ENCODE results near the gene MCM3AP.

MCM3AP gene

DNA sequence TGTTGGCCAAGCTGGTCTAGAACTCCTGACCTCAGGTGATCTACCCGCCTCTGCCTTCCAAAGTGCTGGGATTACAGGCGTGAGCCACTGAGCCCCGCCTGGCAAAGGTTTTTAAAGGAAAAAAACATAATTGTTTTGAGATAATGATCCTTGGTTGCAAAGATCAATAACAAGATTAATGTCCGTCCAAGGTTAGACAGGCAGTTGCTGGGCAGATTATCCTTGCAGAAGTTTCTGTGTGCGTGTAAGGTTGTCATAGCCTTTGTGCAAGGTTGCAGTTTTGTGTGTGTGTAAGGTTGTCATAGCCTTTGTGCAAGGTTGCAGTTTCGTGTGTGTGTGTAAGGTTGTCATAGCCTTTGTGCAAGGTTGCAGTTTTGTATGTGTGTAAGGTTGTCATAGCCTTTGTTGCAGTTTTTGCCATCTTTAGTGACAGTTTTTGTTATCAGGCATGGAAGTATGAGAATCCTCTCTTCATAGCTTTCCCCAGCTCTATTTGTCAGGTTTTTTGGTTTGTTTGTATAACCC, 4.3 kb upstream of the MCM3AP start:
- H3K36me3 ChIP-seq (replicated peaks in 1 of 2; ENCODE audit: control insufficient read depth in 2 of 2, insufficient read depth in 2 of 2, low read length in 2 of 2): peaks cover 10 to 32% of the 10 kb centered on the region in 2 donors
- H3K4me1 ChIP-seq (ENCODE audit: control insufficient read depth in 2 of 2, insufficient read depth in 1 of 2, low read depth in 1 of 2, low read length in 2 of 2): peaks cover 0 to 5% of the 10 kb centered on the region in 2 donors
- no peak overlapping the region for H3K23ac ChIP-seq (ENCODE audit: low read depth, low read length, poor library complexity)
- H3K18ac ChIP-seq (ENCODE audit: low read length): no peak overlapping the region
- H4K91ac ChIP-seq (ENCODE audit: low read depth, low read length, poor library complexity): no peak overlapping the region
- DNase-seq (ENCODE audit: low spot score): no peak
- H2BK5ac ChIP-seq (ENCODE audit: low read length): no peak overlapping the region
- H3K4me3 ChIP-seq (ENCODE audit: low read length in 2 of 2): no peak overlapping the region
- no peak overlapping the region for H4K8ac ChIP-seq (ENCODE audit: low read depth, low read length)
- H3K27ac ChIP-seq (replicated peaks; ENCODE audit: low read length): no peak overlapping the region
- no peak overlapping the region for H3K14ac ChIP-seq (ENCODE audit: low read length)
- H2BK12ac ChIP-seq (ENCODE audit: low read length): no peak overlapping the region
- no peak overlapping the region for H2BK15ac ChIP-seq (ENCODE audit: low read length)
- H3K4ac ChIP-seq (ENCODE audit: low read length): no peak overlapping the region
- no peak overlapping the region for H3K4me2 ChIP-seq (ENCODE audit: insufficient read depth, low read length, poor library complexity, severe bottlenecking)
- no peak overlapping the region for H2AK5ac ChIP-seq (ENCODE audit: low read depth, low read length)
- H2AFZ ChIP-seq (ENCODE audit: low read length): no peak overlapping the region
- no peaks in the 10 kb centered on the region for H3K27me3 ChIP-seq (ENCODE audit: control insufficient read depth in 3 of 3, insufficient read depth in 3 of 3, low read depth in 1 of 3, low read length in 3 of 3)
- H3K79me1 ChIP-seq (ENCODE audit: low read depth, low read length): no peaks in the 10 kb centered on the region
- no CpG with 5 or more reads among the region's 6 CpGs for WGBS, 2 donors (ENCODE audit: extremely low coverage in 2 of 2, insufficient read length in 2 of 2, insufficient replicate concordance in 1 of 2)
- peaks cover 2 to 17% of the 10 kb centered on the region in 2 donors for H3K9me3 ChIP-seq (replicated peaks in 1 of 2; ENCODE audit: control insufficient read depth in 2 of 2, insufficient read depth in 1 of 2, low read depth in 1 of 2, low read length in 2 of 2)
- H2BK120ac ChIP-seq (ENCODE audit: low read depth, low read length): no peak overlapping the region
- H3K9ac ChIP-seq (ENCODE audit: low read depth, low read length, poor library complexity): no peak overlapping the region

DNA sequence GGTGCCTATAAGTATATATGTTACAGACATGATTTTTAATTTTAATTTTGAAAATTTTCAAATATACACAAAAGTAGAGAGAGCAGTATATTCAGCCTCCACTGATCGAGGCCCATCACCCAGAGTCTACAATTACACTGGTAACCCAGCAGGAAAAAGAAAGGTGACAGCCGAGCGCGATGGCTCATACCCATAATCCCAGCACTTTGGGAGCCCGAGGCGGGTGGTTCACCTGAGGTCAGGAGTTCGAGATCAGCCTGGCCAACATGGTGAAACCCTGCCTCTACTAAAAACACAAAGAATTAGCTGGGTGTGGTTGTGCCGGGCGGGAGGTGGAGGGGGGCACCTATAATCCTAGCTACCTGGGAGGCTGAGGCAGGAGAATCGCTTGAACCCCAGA, 2.1 kb upstream of the MCM3AP start:
- Histone ChIP-seq H3K4me3 (ENCODE audit: low read length in 2 of 2) (peak overlapping the region in 1 of 2 donors; percentile 87), H3K9me3 (replicated peaks in 1 of 2; ENCODE audit: control insufficient read depth in 2 of 2, insufficient read depth in 1 of 2, low read depth in 1 of 2, low read length in 2 of 2) (peaks cover 7 to 27% of the 10 kb centered on the region in 2 donors), H4K8ac (ENCODE audit: low read depth, low read length) (no peak overlapping the region), H3K23ac (ENCODE audit: low read depth, low read length, poor library complexity) (no peak overlapping the region), H3K18ac (ENCODE audit: low read length) (no peak overlapping the region), H3K27ac (replicated peaks; ENCODE audit: low read length) (no peak overlapping the region), H3K4me2 (ENCODE audit: insufficient read depth, low read length, poor library complexity, severe bottlenecking) (peak overlapping the region; percentile 11), H3K4me1 (ENCODE audit: control insufficient read depth in 2 of 2, insufficient read depth in 1 of 2, low read depth in 1 of 2, low read length in 2 of 2) (peaks cover 3 to 5% of the 10 kb centered on the region in 2 donors), H4K91ac (ENCODE audit: low read depth, low read length, poor library complexity) (no peak overlapping the region), H2BK12ac (ENCODE audit: low read length) (no peak overlapping the region), H3K4ac (ENCODE audit: low read length) (no peak overlapping the region), H2AK5ac (ENCODE audit: low read depth, low read length) (no peak overlapping the region), H2BK15ac (ENCODE audit: low read length) (no peak overlapping the region), H3K14ac (ENCODE audit: low read length) (no peak overlapping the region), H2BK120ac (ENCODE audit: low read depth, low read length) (no peak overlapping the region), H2BK5ac (ENCODE audit: low read length) (no peak overlapping the region), H3K27me3 (ENCODE audit: control insufficient read depth in 3 of 3, insufficient read depth in 3 of 3, low read depth in 1 of 3, low read length in 3 of 3) (peaks cover 0 to 2% (median 0%) of the 10 kb centered on the region in 3 experiments), H3K36me3 (replicated peaks in 1 of 2; ENCODE audit: control insufficient read depth in 2 of 2, insufficient read depth in 2 of 2, low read length in 2 of 2) (peaks cover 22 to 51% of the 10 kb centered on the region in 2 donors), H3K9ac (ENCODE audit: low read depth, low read length, poor library complexity) (no peak overlapping the region), H3K79me1 (ENCODE audit: low read depth, low read length) (peaks cover 3% of the 10 kb centered on the region), H2AFZ (ENCODE audit: low read length) (no peak overlapping the region)
- no CpG with 5 or more reads among the region's 10 CpGs for WGBS, 2 donors (ENCODE audit: extremely low coverage in 2 of 2, insufficient read length in 2 of 2, insufficient replicate concordance in 1 of 2)
- no peak for DNase-seq (ENCODE audit: low spot score)

DNA sequence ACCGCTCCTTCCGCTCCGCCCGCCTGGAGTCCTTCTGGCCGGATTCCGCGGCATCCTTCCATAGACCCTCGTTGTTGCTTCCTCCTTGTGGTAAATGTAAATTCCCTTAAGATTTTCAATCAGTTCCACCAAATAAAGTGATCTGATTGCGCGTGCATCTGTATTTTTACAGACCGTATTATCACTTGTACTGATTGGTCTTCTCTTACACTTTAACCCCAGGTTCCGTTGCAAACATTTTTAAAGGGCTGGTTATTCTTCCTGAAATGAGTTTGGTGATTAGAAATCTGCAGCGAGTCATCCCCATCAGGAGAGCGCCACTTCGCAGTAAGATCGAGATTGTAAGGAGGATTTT, 1.2 kb upstream of the MCM3AP start:
- Histone ChIP-seq H3K9ac (ENCODE audit: low read depth, low read length, poor library complexity) (no peak overlapping the region), H3K4me2 (ENCODE audit: insufficient read depth, low read length, poor library complexity, severe bottlenecking) (peak overlapping the region; percentile 46), H2BK12ac (ENCODE audit: low read length) (no peak overlapping the region), H2BK120ac (ENCODE audit: low read depth, low read length) (no peak overlapping the region), H3K27ac (replicated peaks; ENCODE audit: low read length) (peak overlapping the region; percentile 96), H3K4ac (ENCODE audit: low read length) (no peak overlapping the region), H3K27me3 (ENCODE audit: control insufficient read depth in 3 of 3, insufficient read depth in 3 of 3, low read depth in 1 of 3, low read length in 3 of 3) (peaks cover 0 to 2% (median 0%) of the 10 kb centered on the region in 3 experiments), H2AFZ (ENCODE audit: low read length) (peak overlapping the region; percentile 93), H3K4me3 (ENCODE audit: low read length in 2 of 2) (peak overlapping the region; percentile 87 to 91), H3K23ac (ENCODE audit: low read depth, low read length, poor library complexity) (peak overlapping the region; percentile 99), H3K36me3 (replicated peaks in 1 of 2; ENCODE audit: control insufficient read depth in 2 of 2, insufficient read depth in 2 of 2, low read length in 2 of 2) (peaks cover 20 to 52% of the 10 kb centered on the region in 2 donors), H3K4me1 (ENCODE audit: control insufficient read depth in 2 of 2, insufficient read depth in 1 of 2, low read depth in 1 of 2, low read length in 2 of 2) (peaks cover 3 to 5% of the 10 kb centered on the region in 2 donors), H2BK15ac (ENCODE audit: low read length) (no peak overlapping the region), H2AK5ac (ENCODE audit: low read depth, low read length) (no peak overlapping the region), H4K91ac (ENCODE audit: low read depth, low read length, poor library complexity) (no peak overlapping the region), H3K79me1 (ENCODE audit: low read depth, low read length) (peaks cover 6% of the 10 kb centered on the region), H3K14ac (ENCODE audit: low read length) (no peak overlapping the region), H4K8ac (ENCODE audit: low read depth, low read length) (no peak overlapping the region), H3K9me3 (replicated peaks in 1 of 2; ENCODE audit: control insufficient read depth in 2 of 2, insufficient read depth in 1 of 2, low read depth in 1 of 2, low read length in 2 of 2) (peaks cover 6 to 19% of the 10 kb centered on the region in 2 donors), H2BK5ac (ENCODE audit: low read length) (no peak overlapping the region), H3K18ac (ENCODE audit: low read length) (no peak overlapping the region)
- no peak for DNase-seq (ENCODE audit: low spot score)
- WGBS, 2 donors (ENCODE audit: extremely low coverage in 2 of 2, insufficient read length in 2 of 2, insufficient replicate concordance in 1 of 2): no CpG with 5 or more reads among the region's 16 CpGs

DNA sequence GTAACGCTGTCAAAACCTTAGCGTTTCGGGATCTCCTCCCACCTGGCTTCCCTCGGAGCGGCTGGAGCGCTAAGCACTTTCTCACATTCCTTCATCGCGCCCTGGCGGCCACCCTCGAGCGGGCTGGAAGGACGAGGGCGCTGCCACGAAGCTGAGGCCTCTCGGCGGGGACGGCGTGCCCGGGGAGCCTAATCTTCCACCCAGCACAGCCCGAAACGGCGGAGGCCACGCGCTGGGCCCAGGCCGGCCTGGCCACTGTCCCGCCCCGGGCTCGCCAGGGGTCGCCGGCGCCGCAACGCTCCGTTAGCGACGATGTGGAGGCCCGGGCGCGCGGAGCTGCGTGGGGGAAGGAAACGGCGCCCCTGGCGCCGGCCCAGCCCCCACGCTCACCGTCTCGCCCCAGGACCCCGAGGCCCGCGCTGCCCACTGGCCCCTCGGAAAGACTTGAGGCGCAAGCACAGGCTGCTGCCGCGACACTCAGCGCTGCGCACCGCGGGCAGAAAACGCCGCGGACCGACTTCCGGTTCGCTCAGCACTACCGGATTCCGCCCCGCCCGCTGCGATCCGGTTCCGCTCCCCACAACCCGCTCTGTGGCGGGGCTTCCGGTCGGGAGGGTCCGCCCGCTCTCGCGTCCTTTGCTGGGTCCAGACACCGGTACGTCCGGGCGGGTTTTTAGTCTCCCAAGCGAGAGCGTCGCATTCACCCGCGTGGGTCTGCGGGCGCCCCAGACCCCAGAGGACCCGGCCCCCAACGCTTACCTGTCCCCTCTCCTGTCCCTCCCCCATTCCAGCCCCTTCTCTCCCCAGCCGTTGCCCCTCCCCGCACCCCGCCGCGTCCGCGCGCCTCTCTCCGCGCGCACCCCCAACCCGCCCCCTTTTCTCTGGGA, 593 bp upstream of the MCM3AP start, which contains the start of gene YBEY:
TSS of gene YBEY (plus strand) at position 582 of the 887 bp plus-strand sequence. CDS start 572 bp downstream, outside the sequence.
- Histone ChIP-seq H3K36me3 (replicated peaks in 1 of 2; ENCODE audit: control insufficient read depth in 2 of 2, insufficient read depth in 2 of 2, low read length in 2 of 2) (peaks cover 17 to 52% of the 10 kb centered on the region in 2 donors), H3K23ac (ENCODE audit: low read depth, low read length, poor library complexity) (peak within 1 kb of the TSS; percentile 99), H2AFZ (ENCODE audit: low read length) (peak within 1 kb of the TSS; percentile 93), H3K79me1 (ENCODE audit: low read depth, low read length) (peaks cover 6% of the 10 kb centered on the region), H3K4me2 (ENCODE audit: insufficient read depth, low read length, poor library complexity, severe bottlenecking) (peak within 1 kb of the TSS; percentile 49), H2BK120ac (ENCODE audit: low read depth, low read length) (no peak within 1 kb of the TSS), H3K4me3 (ENCODE audit: low read length in 2 of 2) (peak within 1 kb of the TSS; percentile 87 to 91), H2AK5ac (ENCODE audit: low read depth, low read length) (peak within 1 kb of the TSS; percentile 75), H3K9me3 (replicated peaks in 1 of 2; ENCODE audit: control insufficient read depth in 2 of 2, insufficient read depth in 1 of 2, low read depth in 1 of 2, low read length in 2 of 2) (peaks cover 6 to 15% of the 10 kb centered on the region in 2 donors), H3K4ac (ENCODE audit: low read length) (peak within 1 kb of the TSS; percentile 84), H3K14ac (ENCODE audit: low read length) (peak within 1 kb of the TSS; percentile 94), H4K8ac (ENCODE audit: low read depth, low read length) (peak within 1 kb of the TSS; percentile 92), H2BK15ac (ENCODE audit: low read length) (no peak within 1 kb of the TSS), H3K27ac (replicated peaks; ENCODE audit: low read length) (peak within 1 kb of the TSS; percentile 96), H2BK12ac (ENCODE audit: low read length) (no peak within 1 kb of the TSS), H3K4me1 (ENCODE audit: control insufficient read depth in 2 of 2, insufficient read depth in 1 of 2, low read depth in 1 of 2, low read length in 2 of 2) (peaks cover 3 to 5% of the 10 kb centered on the region in 2 donors), H3K18ac (ENCODE audit: low read length) (peak within 1 kb of the TSS; percentile 97), H3K9ac (ENCODE audit: low read depth, low read length, poor library complexity) (peak within 1 kb of the TSS; percentile 100), H4K91ac (ENCODE audit: low read depth, low read length, poor library complexity) (no peak within 1 kb of the TSS), H2BK5ac (ENCODE audit: low read length) (peak within 1 kb of the TSS; percentile 90), H3K27me3 (ENCODE audit: control insufficient read depth in 3 of 3, insufficient read depth in 3 of 3, low read depth in 1 of 3, low read length in 3 of 3) (peaks cover 0 to 2% (median 0%) of the 10 kb centered on the region in 3 experiments)
- no CpG with 5 or more reads among the region's 105 CpGs for WGBS, 2 donors (ENCODE audit: extremely low coverage in 2 of 2, insufficient read length in 2 of 2, insufficient replicate concordance in 1 of 2)
- peak; percentile 87 for DNase-seq (ENCODE audit: low spot score)
